ENCODE measurements around the gene TSPEAR. TPM values are rescaled to one million over a fixed set of nuclear protein-coding genes. Genes with fewer than 3 reads are reported as not detected.
"Not testable (repeated sequence)": the region's sequence is repeated elsewhere in the genome, so short reads cannot be mapped to it uniquely, and the experiment has no call there.

Gene TSPEAR
- total RNA-seq, 2 experiments from 2014 or later = not detected

- no peak for TF ChIP-seq EZH2phosphoT487 (IDR thresholded peaks at IDR 0.05; ENCODE audit: borderline replicate concordance, low read depth, low read length)
- TF ChIP-seq, protein P1, sequence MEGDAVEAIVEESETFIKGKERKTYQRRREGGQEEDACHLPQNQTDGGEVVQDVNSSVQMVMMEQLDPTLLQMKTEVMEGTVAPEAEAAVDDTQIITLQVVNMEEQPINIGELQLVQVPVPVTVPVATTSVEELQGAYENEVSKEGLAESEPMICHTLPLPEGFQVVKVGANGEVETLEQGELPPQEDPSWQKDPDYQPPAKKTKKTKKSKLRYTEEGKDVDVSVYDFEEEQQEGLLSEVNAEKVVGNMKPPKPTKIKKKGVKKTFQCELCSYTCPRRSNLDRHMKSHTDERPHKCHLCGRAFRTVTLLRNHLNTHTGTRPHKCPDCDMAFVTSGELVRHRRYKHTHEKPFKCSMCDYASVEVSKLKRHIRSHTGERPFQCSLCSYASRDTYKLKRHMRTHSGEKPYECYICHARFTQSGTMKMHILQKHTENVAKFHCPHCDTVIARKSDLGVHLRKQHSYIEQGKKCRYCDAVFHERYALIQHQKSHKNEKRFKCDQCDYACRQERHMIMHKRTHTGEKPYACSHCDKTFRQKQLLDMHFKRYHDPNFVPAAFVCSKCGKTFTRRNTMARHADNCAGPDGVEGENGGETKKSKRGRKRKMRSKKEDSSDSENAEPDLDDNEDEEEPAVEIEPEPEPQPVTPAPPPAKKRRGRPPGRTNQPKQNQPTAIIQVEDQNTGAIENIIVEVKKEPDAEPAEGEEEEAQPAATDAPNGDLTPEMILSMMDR (conservative IDR thresholded peaks at IDR 0.05; ENCODE audit: low read length) = no peak
- Histone ChIP-seq H3K27ac (ENCODE audit: low read depth, low read length, poor library complexity, severe bottlenecking) (no peak overlapping the region), H4K20me1 (ENCODE audit: insufficient read depth, low read length) (no peaks in the 10 kb centered on the region), H3K4me2 (ENCODE audit: low read length) (no peak overlapping the region), H3K9me3 (ENCODE audit: low read length) (no peaks in the 10 kb centered on the region), H3K79me2 (ENCODE audit: insufficient read depth, low read depth, low read length) (no peaks in the 10 kb centered on the region), H3K4me3 (ENCODE audit: low read depth, low read length, poor library complexity, severe bottlenecking) (no peak overlapping the region), H3K36me3 (ENCODE audit: insufficient read depth, low read length) (no peaks in the 10 kb centered on the region), H2AFZ (ENCODE audit: low read length) (no peak overlapping the region), H3K9me2 (ENCODE audit: insufficient read depth, low read length) (no peaks in the 10 kb centered on the region), H3K4me1 (ENCODE audit: insufficient read depth, low read length, poor library complexity, severe bottlenecking) (no peaks in the 10 kb centered on the region)
- POLR2A ChIA-PET = no interaction called here
- CTCF ChIA-PET (ENCODE audit: unreplicated experiment) = interaction anchor here (0.5 kb wide), 1 partner anchor 24 kb away, joined by 4 read pairs; the partner anchor contains the start of gene KRTAP10-9
- BruUV-seq (replicated peaks) = no TSS peak
- DNase-seq (ENCODE audit: low spot score) = no peak
- intact Hi-C loops (cut with micrococcal nuclease; ENCODE audit: unreplicated experiment) = no loop called here
Measured at GRCh38 chr21:44602463-44602850, 108.9 kb downstream of the TSPEAR start.

DNA sequence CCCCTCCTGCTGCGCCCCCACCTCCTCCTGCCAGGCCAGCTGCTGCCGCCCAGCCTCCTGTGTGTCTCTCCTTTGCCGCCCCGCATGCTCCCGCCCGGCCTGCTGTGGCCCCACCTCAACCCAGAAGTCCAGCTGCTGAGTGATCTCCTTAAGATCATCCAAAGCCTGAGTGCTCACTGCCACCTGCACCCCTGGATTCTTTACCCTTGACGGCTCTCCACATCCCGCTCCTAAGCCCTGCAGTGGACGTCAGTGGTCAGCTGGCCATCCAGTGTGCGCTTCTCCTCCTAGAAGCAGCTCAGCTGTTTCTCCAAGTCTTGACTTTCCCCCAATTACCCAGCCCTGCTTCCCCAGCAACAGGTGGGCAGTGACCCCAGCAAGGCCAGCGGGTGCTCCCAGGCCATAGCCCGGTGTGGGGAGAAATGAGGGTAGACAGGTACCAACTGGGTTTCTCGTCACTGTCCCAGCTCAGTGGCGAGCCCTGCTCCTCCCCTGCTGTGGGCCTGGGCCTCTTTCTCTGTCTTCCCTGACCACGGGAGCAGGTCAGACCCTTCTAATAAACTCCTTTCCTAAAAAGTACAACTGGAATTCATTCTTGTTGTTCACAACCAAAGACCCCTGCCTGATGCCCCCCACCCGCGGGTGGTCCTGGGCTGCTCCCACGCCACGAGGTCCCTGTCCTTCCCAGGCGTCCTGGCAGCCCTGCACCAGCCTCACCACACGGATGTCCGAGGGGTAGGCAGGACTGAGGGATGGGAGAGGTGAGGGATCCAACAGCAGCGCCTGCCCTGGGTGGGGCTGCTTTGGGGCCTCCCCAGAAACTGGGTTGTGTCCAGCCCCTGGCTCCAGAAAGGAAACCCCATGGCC, 109.5 kb downstream of the TSPEAR start:
- intact Hi-C loops (cut with micrococcal nuclease; ENCODE audit: unreplicated experiment) = no loop called here
- Histone ChIP-seq H3K4me3 (ENCODE audit: low read depth, low read length, poor library complexity, severe bottlenecking) (no peak overlapping the region), H3K4me2 (ENCODE audit: low read length) (no peak overlapping the region), H4K20me1 (ENCODE audit: insufficient read depth, low read length) (no peaks in the 10 kb centered on the region), H2AFZ (ENCODE audit: low read length) (no peak overlapping the region), H3K79me2 (ENCODE audit: insufficient read depth, low read depth, low read length) (no peaks in the 10 kb centered on the region), H3K36me3 (ENCODE audit: insufficient read depth, low read length) (no peaks in the 10 kb centered on the region), H3K27ac (ENCODE audit: low read depth, low read length, poor library complexity, severe bottlenecking) (no peak overlapping the region), H3K9me2 (ENCODE audit: insufficient read depth, low read length) (no peaks in the 10 kb centered on the region), H3K4me1 (ENCODE audit: insufficient read depth, low read length, poor library complexity, severe bottlenecking) (no peaks in the 10 kb centered on the region), H3K9me3 (ENCODE audit: low read length) (no peaks in the 10 kb centered on the region)
- no peak for DNase-seq (ENCODE audit: low spot score)
- ChIA-PET CTCF (ENCODE audit: unreplicated experiment) (interaction anchor here (0.7 kb wide), 1 partner anchor 72 kb away, joined by 3 read pairs; no protein-coding TSS in a partner anchor), POLR2A (no interaction called here)
- TF ChIP-seq, protein P1 (conservative IDR thresholded peaks at IDR 0.05; ENCODE audit: low read length) = no peak
- TF ChIP-seq EZH2phosphoT487 (IDR thresholded peaks at IDR 0.05; ENCODE audit: borderline replicate concordance, low read depth, low read length) = no peak
- BruUV-seq (replicated peaks) = no TSS peak

DNA sequence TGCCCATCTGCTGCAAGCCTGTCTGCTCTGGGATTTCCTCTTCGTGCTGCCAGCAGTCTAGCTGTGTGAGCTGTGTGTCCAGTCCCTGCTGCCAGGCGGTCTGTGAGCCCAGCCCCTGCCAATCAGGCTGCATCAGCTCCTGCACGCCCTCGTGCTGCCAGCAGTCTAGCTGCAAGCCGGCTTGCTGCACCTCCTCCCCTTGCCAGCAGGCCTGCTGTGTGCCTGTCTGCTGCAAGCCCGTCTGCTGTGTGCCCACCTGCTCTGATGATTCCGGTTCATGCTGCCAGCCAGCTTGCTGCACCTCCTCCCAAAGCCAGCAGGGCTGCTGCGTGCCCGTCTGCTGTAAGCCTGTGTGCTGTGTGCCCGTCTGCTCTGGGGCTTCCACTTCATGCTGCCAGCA, 110.3 kb downstream of the TSPEAR start:
- H3K9me3 ChIP-seq (ENCODE audit: low read length); H3K79me2 ChIP-seq (ENCODE audit: insufficient read depth, low read depth, low read length); H3K9me2 ChIP-seq (ENCODE audit: insufficient read depth, low read length); H4K20me1 ChIP-seq (ENCODE audit: insufficient read depth, low read length); DNase-seq (ENCODE audit: low spot score); H3K4me1 ChIP-seq (ENCODE audit: insufficient read depth, low read length, poor library complexity, severe bottlenecking); intact Hi-C loops (cut with micrococcal nuclease; ENCODE audit: unreplicated experiment); H3K36me3 ChIP-seq (ENCODE audit: insufficient read depth, low read length); BruUV-seq (replicated peaks); H3K4me3 ChIP-seq (ENCODE audit: low read depth, low read length, poor library complexity, severe bottlenecking); H3K4me2 ChIP-seq (ENCODE audit: low read length); H2AFZ ChIP-seq (ENCODE audit: low read length); POLR2A ChIA-PET; H3K27ac ChIP-seq (ENCODE audit: low read depth, low read length, poor library complexity, severe bottlenecking): not testable (repeated sequence)
- CTCF ChIA-PET (ENCODE audit: unreplicated experiment) = interaction anchor here (0.7 kb wide), 1 partner anchor 71 kb away, joined by 3 read pairs; no protein-coding TSS in a partner anchor

GRCh38 chr21:44600118-44600978, 111.0 kb downstream of the TSPEAR start, which contains the start of gene KRTAP10-7:
Gene KRTAP10-7, plus strand, starts transcription at chr21:44600597. Its CDS starts 25 bp downstream, at chr21:44600622.
- BruUV-seq (replicated peaks); H3K9me2 ChIP-seq (ENCODE audit: insufficient read depth, low read length); intact Hi-C loops (cut with micrococcal nuclease; ENCODE audit: unreplicated experiment); H3K4me3 ChIP-seq (ENCODE audit: low read depth, low read length, poor library complexity, severe bottlenecking); H2AFZ ChIP-seq (ENCODE audit: low read length); H3K79me2 ChIP-seq (ENCODE audit: insufficient read depth, low read depth, low read length); H4K20me1 ChIP-seq (ENCODE audit: insufficient read depth, low read length); H3K4me2 ChIP-seq (ENCODE audit: low read length); H3K4me1 ChIP-seq (ENCODE audit: insufficient read depth, low read length, poor library complexity, severe bottlenecking); POLR2A ChIA-PET; H3K9me3 ChIP-seq (ENCODE audit: low read length); H3K36me3 ChIP-seq (ENCODE audit: insufficient read depth, low read length); DNase-seq (ENCODE audit: low spot score); H3K27ac ChIP-seq (ENCODE audit: low read depth, low read length, poor library complexity, severe bottlenecking): not testable (repeated sequence)
- CTCF ChIA-PET (ENCODE audit: unreplicated experiment) = interaction anchor here (0.7 kb wide), 1 partner anchor 70 kb away, joined by 3 read pairs; no protein-coding TSS in a partner anchor

All from OCI-LY7 (cell line).